Adipocyte (in vitro differentiated cells): ENCODE measurements around the gene CDK4.
A peak's percentile ranks its signal among the peaks of the same experiment; 100 is the strongest.

ENCODE experiments used
- DNase-seq: peaks from one replicate; pipeline ENCODE4 v3.0.0-alpha.2; 2015; ENCODE audit warnings: low read depth
- H3K27me3 ChIP-seq: replicated peaks from 2 replicates; pipeline ENCODE4 v1.7.0; 2013; ENCODE audit warnings: mild to moderate bottlenecking, low read length, moderate library complexity; ENCODE audit not compliant: control insufficient read depth, insufficient read depth
- H3K36me3 ChIP-seq: 2 replicates; pipeline ENCODE4 v1.7.0; 2013; ENCODE audit warnings: low read length, mild to moderate bottlenecking, moderate library complexity; ENCODE audit not compliant: control insufficient read depth, insufficient read depth, severe bottlenecking
- H3K4me1 ChIP-seq: 2 replicates; pipeline ENCODE4 v1.7.0; 2013; ENCODE audit warnings: mild to moderate bottlenecking, low read length, moderate library complexity; ENCODE audit not compliant: control insufficient read depth, insufficient read depth
- H3K4me3 ChIP-seq: 2 replicates; pipeline ENCODE4 v1.7.0; 2013; ENCODE audit warnings: mild to moderate bottlenecking, low read length, moderate library complexity
- H3K9ac ChIP-seq: 2 replicates; pipeline ENCODE4 v1.7.0; 2013; ENCODE audit warnings: mild to moderate bottlenecking, low read length, moderate library complexity
- H3K9me3 ChIP-seq: 2 replicates; pipeline ENCODE4 v1.7.0; 2013; ENCODE audit warnings: mild to moderate bottlenecking, low read length, moderate library complexity; ENCODE audit not compliant: control insufficient read depth

CDK4 gene

GRCh38 chr12:57771236-57771872, 19.2 kb upstream of the CDK4 start:
- peak; percentile 97 for DNase-seq
- Histone ChIP-seq H3K4me1 (peaks cover 28% of the 10 kb centered on the region), H3K27me3 (peaks cover 12% of the 10 kb centered on the region), H3K4me3 (peak overlapping the region; percentile 95), H3K9me3 (no peaks in the 10 kb centered on the region), H3K36me3 (peaks cover 35% of the 10 kb centered on the region), H3K9ac (peak overlapping the region; percentile 94)

DNA sequence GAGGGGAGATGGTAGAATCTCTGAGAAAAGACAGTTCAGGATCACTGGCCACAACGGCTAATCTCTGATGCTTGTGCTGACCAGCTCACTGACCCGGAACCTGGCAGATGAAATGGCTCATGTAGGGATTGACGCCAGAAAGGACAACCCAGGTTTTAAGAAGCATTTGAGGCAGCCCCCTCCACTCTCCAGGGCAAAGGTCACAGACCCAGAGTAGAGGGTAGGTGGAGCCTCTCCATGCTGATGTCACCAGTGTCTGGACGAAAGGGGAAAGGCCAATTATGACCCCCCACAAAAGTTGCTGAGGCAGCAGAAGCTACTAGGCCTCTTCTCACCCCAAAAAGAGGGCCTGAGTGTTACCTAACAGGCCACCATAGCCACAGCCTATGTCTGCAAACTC, 18.6 kb upstream of the CDK4 start:
- DNase-seq, result no peak
- no peaks in the 10 kb centered on the region for H3K9me3 ChIP-seq
- H3K4me1 ChIP-seq, result peaks cover 34% of the 10 kb centered on the region
- H3K9ac ChIP-seq, result peak overlapping the region; percentile 94
- peak overlapping the region; percentile 95 for H3K4me3 ChIP-seq
- H3K36me3 ChIP-seq, result peaks cover 30% of the 10 kb centered on the region
- H3K27me3 ChIP-seq, result peaks cover 18% of the 10 kb centered on the region

DNA sequence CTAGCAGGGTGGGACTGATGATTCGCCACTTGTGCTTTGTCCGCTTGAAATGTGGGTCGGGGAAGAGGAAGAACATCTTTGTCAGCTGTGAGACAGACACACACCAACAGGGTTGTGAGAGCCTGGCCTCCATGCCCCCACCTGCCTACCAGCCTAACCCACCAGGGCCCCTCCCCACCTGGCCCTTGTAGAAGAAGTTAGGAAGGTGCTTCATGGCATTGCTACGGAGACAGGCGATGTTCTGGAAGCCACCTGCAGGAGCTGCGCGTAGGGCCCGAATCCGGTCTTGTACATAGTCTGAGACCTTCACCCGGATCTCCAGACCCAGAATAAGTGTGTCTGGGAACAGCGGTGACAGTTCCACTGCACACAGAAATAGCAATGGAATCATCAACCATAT, 17.5 kb upstream of the CDK4 start:
- Histone ChIP-seq H3K9ac (no peak overlapping the region), H3K4me1 (peaks cover 46% of the 10 kb centered on the region), H3K4me3 (no peak overlapping the region), H3K36me3 (peaks cover 27% of the 10 kb centered on the region), H3K9me3 (no peaks in the 10 kb centered on the region), H3K27me3 (peaks cover 29% of the 10 kb centered on the region)
- DNase-seq, result no peak

- Histone ChIP-seq H3K4me1 (peaks cover 39% of the 10 kb centered on the region), H3K27me3 (peaks cover 42% of the 10 kb centered on the region), H3K9me3 (no peaks in the 10 kb centered on the region), H3K4me3 (no peak overlapping the region), H3K36me3 (peaks cover 27% of the 10 kb centered on the region), H3K9ac (no peak overlapping the region)
- DNase-seq, result no peak
These were observed 15.8 kb upstream of the CDK4 start for GRCh38 chr12:57767876-57768275.

GRCh38 chr12:57767305-57767698, 15.2 kb upstream of the CDK4 start:
- peaks cover 42% of the 10 kb centered on the region for H3K27me3 ChIP-seq
- H3K4me3 ChIP-seq, result no peak overlapping the region
- H3K9ac ChIP-seq, result no peak overlapping the region

DNA sequence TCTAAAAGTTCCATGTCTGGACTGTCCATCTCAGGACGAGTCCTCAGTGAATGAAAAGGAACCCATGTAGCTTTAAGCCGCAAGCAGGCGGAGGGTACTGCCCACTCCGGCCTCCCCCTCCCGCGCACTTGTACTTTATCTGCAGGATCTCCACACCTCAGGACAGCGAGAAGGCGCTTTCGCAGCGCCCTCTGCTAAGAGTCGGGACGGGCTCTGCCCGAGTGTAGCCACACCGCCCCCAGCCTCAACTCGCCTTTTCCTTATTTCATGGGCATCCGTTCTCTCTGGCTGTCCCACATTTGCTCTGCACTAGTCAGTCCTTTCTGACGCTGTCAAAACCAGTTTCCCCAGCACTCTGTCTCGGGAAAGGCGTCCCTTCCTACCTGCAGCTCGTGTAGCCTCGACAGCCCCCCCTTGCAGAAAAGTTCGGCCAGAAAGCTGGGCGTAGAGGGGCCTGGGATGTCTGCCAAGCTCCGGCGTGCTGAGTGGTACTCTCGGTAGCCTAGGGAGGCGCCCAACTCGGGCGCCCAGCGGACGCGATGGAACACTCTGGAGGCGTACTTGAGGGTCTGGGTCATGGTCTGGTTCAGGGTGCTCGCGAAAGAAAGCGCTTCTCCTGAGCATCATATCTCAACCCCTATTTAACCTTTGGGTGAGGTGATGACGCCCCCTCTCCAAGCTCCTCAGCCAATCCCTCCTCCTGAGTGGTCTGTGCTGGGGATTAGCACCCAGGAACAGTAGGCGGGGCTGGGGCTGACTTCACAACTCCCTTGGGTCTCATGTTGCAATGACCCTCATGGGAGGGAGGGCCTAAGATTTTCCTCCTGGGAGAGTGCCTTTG, 14.6 kb upstream of the CDK4 start, which contains the start of gene CYP27B1:
CYP27B1 (minus strand) TSS at position 615 of the 841 bp plus-strand sequence; CDS start at position 578, 37 bp downstream.
- DNase-seq, result peak; percentile 39
- peaks cover 39% of the 10 kb centered on the region for H3K4me1 ChIP-seq
- H3K36me3 ChIP-seq, result peaks cover 27% of the 10 kb centered on the region
- H3K9me3 ChIP-seq, result no peaks in the 10 kb centered on the region
- peak within 1 kb of the TSS; percentile 38 for H3K4me3 ChIP-seq
- H3K27me3 ChIP-seq, result peaks cover 42% of the 10 kb centered on the region
- no peak within 1 kb of the TSS for H3K9ac ChIP-seq

More at GRCh38 chr12:57767305-57767698, 15.2 kb upstream of the CDK4 start:
- DNase-seq, result no peak
- Histone ChIP-seq H3K36me3 (peaks cover 27% of the 10 kb centered on the region), H3K4me1 (peaks cover 39% of the 10 kb centered on the region), H3K9me3 (no peaks in the 10 kb centered on the region)

GRCh38 chr12:57765698-57766463, 13.8 kb upstream of the CDK4 start:
- Histone ChIP-seq H3K9me3 (no peaks in the 10 kb centered on the region), H3K27me3 (peaks cover 43% of the 10 kb centered on the region), H3K4me1 (peaks cover 32% of the 10 kb centered on the region), H3K9ac (no peak overlapping the region), H3K4me3 (peak overlapping the region; percentile 38), H3K36me3 (peaks cover 26% of the 10 kb centered on the region)
- DNase-seq, result no peak

DNA sequence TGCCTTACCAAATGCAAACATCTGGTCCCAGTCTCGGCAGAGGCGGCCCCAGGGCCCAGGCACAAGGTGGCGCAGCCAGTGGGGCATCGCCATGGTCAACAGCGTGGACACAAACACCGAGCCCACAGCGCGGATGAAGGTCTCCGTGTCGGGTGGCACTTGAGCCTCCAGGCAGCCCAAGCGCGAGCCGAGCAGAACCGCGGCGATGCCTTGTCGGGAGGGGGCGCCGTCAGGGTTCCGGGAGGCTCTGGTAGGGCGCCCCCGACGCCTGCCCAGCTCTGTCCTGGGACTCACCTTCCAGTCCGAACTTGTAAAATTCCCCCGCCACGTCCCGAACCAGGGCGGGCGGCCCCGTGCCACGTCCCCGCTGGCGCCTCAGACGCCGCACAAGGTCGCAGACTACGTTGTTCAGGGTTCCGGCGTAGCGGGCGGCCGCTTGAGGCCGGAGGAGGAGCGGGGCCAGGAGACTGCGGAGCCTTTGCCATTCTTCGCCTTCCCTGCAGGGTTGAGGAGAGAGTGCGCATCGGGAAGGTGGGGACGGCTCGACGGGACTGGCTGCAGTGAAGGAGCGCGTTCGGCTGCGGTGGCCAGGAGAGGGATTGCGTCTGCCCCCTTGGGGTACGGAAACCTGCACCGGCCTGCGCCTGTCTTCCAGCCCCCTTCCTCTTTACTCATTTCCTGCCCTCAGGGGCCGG, 13.0 kb upstream of the CDK4 start:
- Histone ChIP-seq H3K4me1 (peaks cover 29% of the 10 kb centered on the region), H3K9ac (no peak overlapping the region), H3K4me3 (peak overlapping the region; percentile 61), H3K36me3 (peaks cover 21% of the 10 kb centered on the region), H3K27me3 (peaks cover 44% of the 10 kb centered on the region), H3K9me3 (no peaks in the 10 kb centered on the region)
- DNase-seq, result peak; percentile 55

- Histone ChIP-seq H3K9me3 (no peaks in the 10 kb centered on the region), H3K4me1 (peaks cover 29% of the 10 kb centered on the region), H3K27me3 (peaks cover 44% of the 10 kb centered on the region), H3K36me3 (peaks cover 16% of the 10 kb centered on the region), H3K9ac (no peak overlapping the region), H3K4me3 (peak overlapping the region; percentile 61)
- no peak for DNase-seq
These were observed 12.5 kb upstream of the CDK4 start for GRCh38 chr12:57764662-57765002.

- no peaks in the 10 kb centered on the region for H3K9me3 ChIP-seq
- H3K4me3 ChIP-seq, result no peak overlapping the region
- DNase-seq, result no peak
- H3K9ac ChIP-seq, result no peak overlapping the region
- H3K4me1 ChIP-seq, result peaks cover 29% of the 10 kb centered on the region
- H3K27me3 ChIP-seq, result peaks cover 44% of the 10 kb centered on the region
- peaks cover 10% of the 10 kb centered on the region for H3K36me3 ChIP-seq
These were observed 12.0 kb upstream of the CDK4 start for GRCh38 chr12:57763881-57764661.
